Measurements from ENCODE around the gene LBX2.
A peak's percentile ranks its signal among the peaks of the same experiment; 100 is the strongest.

Gene LBX2

GRCh38 chr2:74525717-74526648 is 26.6 kb upstream of the LBX2 start, which contains the start of gene DQX1:
Gene DQX1 (minus strand): TSS chr2:74526231. CDS start chr2:74525729, 502 bp downstream.
- no peak for DNase-seq (ENCODE audit: low read depth in 2 of 2)

DNA sequence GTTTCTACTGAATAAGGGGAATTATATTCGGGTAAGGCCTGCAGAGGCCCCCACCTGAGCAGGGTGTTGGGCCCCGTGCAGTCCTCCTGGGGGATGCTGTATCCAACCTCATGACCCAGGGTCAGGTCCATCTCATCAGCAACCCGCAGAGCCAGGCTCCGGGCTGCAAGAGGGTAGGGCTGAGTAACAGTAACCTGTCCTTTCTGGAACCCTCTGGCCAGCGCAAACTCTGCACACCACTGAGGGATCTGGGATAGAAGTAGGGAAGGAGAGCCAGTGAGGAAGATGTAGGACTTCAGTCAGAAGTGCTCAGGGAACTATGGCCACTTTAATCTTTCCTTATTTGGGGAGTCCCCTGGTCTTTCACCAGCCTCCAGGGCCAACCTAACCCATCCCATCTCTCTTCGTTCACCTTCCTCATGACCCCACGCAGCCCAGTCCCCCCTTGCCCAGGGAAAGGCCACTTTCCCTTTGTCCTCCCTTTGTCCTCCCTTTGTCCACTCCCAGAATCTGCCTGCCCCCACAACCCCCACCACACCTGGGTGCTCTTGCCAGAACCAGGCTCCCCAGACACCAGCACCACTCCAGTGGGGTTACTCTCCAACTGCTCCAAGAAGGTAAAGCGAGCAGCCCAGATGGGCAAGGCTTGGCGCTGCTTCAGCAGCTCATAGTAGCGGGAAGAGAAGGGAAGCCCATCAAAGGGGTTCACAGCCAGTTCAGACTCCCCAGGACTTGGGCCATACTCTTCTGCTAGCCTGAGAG is 25.7 kb upstream of the LBX2 start:
- no peak for DNase-seq (ENCODE audit: low read depth in 2 of 2)

DNA sequence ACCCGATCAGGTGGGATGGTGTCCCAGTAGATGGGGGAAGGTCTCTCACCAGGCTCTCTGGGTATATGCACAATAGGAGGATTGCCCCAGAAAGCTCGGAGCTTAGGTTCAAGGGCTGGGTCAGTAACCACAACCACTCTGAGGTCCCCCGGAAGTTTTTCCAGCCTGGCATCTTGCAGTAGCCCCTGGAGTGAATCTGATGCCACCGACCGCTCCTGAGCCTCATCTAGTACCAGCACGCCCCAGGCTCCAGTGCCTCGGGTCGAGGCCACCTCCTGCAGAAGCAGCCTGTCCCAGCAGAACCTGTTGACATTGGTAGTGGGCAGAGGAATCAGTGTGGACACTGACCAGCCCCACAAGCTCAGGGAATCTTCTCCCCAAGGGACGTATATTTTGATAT is 24.6 kb upstream of the LBX2 start:
- no peak for DNase-seq (ENCODE audit: low read depth in 2 of 2)

DNA sequence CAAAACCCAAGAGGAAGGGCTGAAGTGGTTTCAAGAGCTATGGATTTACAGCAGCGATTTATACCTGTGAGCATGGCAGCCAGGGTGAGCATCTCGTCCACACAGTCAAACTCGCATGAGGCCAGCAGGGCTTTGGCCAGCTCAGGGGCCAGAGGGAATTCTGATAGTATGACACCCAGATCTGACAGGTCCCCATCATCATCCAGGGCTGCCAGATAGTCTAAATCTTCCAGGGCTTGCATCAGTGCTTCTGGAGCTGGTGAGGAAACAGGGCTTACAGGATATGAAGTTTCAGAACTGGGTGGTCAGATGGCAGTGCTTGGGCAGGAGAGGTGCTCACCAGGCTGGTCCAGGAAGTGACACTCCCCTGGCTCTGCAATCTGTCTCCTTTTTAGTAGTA is 23.1 kb upstream of the LBX2 start:
- DNase-seq (ENCODE audit: low read depth in 2 of 2) = no peak

GRCh38 chr2:74516650-74517049 is 17.2 kb upstream of the LBX2 start:
- no peak for DNase-seq (ENCODE audit: low read depth in 2 of 2)

DNA sequence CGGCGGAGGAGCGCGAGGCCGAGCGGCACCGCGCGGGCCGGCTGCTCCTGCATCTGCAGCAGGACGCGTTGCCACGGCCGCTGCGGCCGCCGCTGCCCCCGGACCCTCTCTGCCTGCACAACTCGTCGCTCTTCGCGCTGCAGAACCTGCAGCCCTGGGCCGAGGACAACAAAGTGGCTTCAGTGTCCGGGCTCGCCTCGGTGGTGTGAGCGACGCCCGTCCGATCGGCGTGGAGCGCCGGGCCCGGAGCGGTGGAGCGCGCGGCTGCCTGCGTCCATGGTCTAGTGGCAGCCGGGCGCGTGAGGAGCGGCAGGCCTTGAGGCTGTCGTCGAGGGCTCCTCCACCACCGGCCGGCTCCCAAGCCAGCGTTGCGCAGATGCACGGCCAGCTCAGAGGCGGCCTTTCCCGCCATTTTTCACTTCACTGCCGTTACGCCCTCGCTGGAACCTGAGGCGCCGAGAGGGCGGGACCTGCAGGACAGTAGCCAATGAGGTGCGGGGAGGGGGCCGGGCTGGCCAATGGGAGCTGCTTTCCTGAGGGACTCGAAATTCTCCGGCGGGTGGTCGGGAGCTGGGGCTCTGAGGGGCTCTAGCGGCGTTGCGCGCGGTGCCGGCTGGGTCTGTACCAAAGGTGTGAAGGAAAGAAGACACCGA is 16.7 kb upstream of the LBX2 start:
- peak; percentile 37 to 52 for DNase-seq (ENCODE audit: low read depth in 2 of 2)

- no peak for DNase-seq (ENCODE audit: low read depth in 2 of 2)
These were observed 16.0 kb upstream of the LBX2 start for GRCh38 chr2:74515271-74515980.

DNA sequence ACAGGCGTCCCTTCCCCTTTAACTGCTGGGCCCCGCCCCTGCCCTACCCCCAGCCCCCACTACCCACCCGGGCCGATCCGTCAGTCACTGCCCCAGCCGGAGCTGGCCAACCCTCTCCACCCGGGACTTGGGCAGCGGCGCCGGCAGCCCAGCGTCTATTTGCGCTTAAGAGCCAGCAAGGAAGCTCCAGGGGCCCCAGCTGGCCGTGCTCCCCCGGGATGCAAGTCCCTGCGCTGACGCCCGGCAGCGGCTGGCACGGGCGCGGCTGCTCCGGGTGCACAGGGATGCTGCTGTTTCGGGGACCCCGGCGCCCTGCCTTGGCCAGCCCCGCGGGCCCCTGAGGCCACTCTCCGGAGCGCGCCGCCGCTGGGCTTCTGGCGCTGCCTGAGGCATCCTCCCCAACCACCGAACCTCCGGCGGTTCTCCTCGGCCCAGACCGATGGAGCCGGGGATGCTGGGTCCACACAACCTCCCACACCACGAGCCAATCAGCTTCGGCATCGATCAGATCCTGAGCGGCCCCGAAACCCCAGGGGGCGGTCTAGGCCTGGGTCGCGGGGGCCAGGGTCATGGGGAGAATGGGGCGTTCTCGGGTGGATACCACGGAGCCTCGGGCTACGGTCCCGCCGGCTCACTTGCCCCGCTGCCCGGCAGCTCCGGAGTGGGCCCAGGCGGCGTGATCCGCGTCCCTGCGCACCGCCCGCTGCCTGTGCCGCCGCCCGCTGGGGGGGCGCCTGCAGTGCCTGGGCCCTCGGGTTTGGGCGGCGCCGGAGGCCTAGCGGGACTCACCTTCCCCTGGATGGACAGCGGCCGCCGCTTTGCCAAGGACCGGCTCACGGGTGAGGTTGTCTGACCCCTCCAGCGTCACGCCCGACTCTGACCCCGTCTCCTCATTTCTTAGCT is 15.2 kb upstream of the LBX2 start, which contains the start of gene TLX2:
Gene TLX2, plus strand, starts transcription at position 83 of the 903 bp plus-strand sequence. Its CDS starts 357 bp downstream, at position 440.
- DNase-seq (ENCODE audit: low read depth in 2 of 2) = no peak

DNA sequence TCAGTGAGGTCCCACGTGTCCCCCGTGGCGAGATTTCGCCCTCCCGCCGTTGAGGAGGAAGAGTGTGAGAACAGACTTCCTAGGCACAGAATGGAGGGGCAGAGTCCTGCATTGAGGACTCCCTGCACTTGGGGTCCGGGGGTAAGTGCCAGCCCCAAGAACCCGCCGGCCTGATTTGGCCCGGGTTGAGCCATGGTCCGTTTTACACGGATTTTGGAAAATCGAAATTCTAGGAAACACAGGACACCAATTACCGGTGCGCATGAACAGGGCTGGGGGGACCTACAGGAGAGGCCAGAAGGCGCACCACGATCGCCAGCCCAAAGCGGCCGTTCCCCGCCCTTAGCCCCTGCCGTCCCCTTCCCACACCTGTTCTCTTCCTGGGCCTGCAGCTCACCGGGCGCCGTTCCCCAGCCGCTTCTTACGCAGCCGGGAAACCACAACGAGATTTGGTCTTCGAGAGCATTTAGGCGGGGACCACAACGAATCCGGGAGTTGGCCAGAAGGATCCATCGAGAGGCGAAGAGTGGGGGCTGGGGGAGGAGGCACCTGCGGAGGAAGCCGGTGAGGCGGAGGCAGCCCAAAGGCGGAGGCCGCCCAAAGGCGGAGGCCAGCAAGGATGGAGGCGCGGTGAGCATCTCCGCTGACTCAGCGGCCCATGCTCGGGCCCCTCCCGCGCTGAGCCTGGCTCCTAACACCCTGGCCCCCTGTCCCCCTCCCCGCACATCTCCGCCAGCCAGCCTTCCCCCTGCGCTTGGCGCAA is 14.4 kb upstream of the LBX2 start:
- no peak for DNase-seq (ENCODE audit: low read depth in 2 of 2)

DNA sequence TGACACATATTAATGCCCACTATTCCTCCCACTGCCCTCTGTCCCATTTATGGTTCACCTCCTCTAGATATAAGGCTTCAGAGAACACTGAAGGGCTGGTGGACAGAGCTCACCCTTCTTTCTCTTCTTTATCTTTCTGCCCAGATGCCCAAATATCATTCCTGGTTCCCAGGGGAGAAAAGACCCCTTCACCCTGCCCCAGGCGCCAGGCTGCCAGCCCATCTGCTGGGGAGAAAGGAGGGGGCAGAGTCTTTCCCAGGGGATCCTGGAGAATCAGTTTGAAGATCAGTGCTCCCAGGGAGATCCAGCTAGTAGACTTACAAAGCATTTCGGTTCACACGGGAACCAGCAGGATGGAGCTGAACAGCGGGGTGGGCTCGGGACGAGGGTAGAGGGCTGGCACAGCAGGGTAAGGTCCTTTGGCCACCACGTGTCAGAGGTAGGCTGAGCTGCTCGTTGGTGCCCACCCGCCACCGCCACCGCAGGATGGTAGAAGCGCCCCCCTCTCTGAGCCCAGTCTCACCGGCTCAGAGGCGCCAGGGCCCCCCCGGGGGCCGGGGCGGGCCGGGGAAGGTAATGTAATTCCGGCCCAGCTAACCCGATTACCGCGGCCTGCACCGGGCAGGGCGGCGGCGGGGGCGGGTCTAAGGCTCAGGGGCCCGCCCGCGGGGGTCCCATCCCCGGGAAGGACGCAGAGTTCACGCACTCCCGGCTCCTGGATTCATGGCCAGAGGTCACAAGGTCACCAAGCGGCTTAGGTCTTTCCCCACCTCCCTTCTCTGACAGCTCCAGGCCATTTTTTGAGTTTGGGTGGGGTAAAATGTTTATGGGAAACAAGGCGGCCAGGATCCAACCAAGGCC is 13.6 kb upstream of the LBX2 start:
- DNase-seq (ENCODE audit: low read depth in 2 of 2) = no peak

DNA sequence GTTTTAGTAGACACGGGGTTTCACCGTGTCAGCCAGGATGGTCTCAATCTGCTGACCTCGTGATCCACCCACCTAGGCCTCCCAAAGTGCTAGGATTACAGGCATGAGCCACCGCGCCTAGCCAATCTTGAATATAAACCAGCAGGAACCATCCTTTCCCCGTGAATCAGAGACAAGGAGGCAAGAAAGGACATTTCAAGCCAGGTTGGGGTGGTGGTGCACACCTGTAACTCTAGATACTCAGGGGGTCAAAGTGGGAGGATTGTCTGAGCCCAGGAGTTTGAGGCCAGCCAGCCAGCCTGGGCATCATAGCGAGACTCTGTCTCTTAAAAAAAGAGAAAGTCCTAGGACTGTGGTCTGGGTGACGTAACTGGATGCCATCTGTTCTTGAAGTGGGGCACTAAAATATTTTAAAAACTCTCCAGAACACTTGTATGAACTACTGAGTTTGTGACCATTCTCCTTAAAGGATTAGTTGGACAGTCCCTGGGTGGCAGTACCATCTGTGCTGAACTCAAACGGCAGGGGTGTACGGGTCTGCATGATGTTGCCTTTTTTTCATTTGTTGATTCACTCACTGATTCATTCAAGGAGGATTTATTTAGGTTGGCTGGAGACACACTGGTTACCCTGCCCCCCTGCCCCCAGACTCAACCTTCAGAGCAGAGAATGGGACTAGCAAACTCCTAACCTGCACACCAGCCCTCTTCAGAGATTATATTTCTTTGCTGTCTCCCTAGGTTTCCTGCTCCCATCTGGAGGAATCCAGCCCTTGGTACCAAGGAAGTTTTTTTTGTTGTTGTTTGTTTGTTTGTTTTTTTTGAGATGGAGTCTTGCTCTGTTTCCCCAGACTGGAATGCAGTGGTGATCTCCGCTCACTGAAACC is 11.9 kb upstream of the LBX2 start:
- DNase-seq (ENCODE audit: low read depth in 2 of 2) = no peak

GRCh38 chr2:74510272-74510671 is 10.9 kb upstream of the LBX2 start:
- DNase-seq (ENCODE audit: low read depth in 2 of 2) = no peak

GRCh38 chr2:74507926-74508520 is 8.6 kb upstream of the LBX2 start:
- DNase-seq (ENCODE audit: low read depth in 2 of 2) = no peak

DNA sequence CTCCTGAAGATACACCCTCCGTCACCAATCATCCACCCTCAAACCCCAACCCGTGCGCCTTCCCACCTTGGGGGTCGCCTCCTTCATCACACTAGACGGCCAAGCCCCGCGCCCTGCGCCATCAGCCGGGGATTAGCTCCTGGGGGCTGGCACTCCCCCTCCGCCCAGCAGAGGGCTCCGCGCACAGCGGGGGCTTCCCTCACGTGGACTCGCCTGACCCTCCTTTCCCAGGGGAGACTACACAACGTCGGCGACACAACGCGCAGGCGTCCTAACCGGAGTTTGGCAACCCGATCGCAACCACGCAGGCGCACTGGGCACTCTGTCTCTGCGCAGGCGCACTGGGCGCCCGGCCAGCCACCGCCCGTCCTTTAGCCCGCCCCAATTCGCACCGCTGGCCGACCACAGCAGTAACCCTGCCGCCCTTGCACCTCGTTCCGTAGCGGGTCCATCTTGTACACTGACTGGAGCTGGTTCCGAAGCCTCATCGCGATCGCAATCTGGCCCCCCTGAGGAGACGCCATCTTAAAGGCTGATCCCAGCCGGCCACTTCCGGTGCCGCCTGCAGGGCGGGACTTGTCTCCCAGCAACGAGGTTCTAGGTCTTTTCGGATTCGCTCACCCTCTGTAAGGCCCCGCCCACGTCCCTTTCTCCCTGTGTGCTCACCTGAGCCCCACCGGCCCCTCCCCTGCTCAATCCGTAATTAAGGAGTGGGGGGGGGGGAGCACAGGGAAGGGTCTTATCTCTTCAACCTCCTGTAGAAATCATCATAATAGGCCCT is 7.9 kb upstream of the LBX2 start, which contains the start of gene PCGF1:
Gene PCGF1, minus strand, starts transcription at position 551 of the 781 bp plus-strand sequence. Its CDS starts 27 bp downstream, at position 524.
- peak; percentile 96 to 99 for DNase-seq (ENCODE audit: low read depth in 2 of 2)

- no peak for DNase-seq (ENCODE audit: low read depth in 2 of 2)
These were observed 6.2 kb upstream of the LBX2 start for GRCh38 chr2:74505448-74506246.
